Activated naive CD8-positive, alpha-beta T cell (primary cell): Measurements from ENCODE around the gene KANSL3.
"Not testable (repeated sequence)": the region's sequence is repeated elsewhere in the genome, so short reads cannot be mapped to it uniquely, and the experiment has no call there.

ENCODE experiments used
- H3K27ac Mint-ChIP-seq: one replicate; pipeline ENCODE4 v1.8.0; 2021; ENCODE audit warnings: mixed read lengths
- H3K27me3 Mint-ChIP-seq: one replicate; pipeline ENCODE4 v1.8.0; 2021; ENCODE audit warnings: mixed read lengths
- H3K36me3 Mint-ChIP-seq: one replicate; pipeline ENCODE4 v1.8.0; 2021; ENCODE audit warnings: mixed read lengths
- H3K4me1 Mint-ChIP-seq: one replicate; pipeline ENCODE4 v1.8.0; 2021; ENCODE audit warnings: low read depth, mixed read lengths
- H3K4me3 Mint-ChIP-seq: one replicate; pipeline ENCODE4 v1.8.0; 2021; ENCODE audit warnings: mild to moderate bottlenecking, mixed read lengths
- H3K9me3 Mint-ChIP-seq: one replicate; pipeline ENCODE4 v1.8.0; 2021; ENCODE audit warnings: low read depth, mixed read lengths

The KANSL3 gene

DNA sequence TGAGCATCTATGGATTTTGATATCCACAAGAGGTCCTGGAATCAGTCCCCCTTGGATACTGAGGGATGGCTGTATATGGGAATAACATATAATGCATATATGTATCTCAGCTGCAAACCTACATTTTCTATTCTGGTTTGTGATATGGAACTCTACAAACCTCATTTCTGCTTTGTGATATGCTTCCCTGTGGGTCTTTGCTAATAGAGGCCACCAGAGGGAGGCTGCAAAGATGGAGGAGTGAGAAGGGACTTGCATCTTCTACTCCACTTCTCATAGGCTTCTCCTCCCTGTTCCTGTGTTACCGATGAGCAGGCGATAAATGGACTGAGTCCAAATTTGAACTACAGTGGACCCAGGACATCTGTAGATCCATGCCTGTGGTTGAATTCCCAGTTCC, 63.7 kb downstream of the KANSL3 start:
- Mint-ChIP-seq H3K4me3 (no peak overlapping the region), H3K27ac (no peak overlapping the region), H3K4me1 (no peaks in the 10 kb centered on the region)

DNA sequence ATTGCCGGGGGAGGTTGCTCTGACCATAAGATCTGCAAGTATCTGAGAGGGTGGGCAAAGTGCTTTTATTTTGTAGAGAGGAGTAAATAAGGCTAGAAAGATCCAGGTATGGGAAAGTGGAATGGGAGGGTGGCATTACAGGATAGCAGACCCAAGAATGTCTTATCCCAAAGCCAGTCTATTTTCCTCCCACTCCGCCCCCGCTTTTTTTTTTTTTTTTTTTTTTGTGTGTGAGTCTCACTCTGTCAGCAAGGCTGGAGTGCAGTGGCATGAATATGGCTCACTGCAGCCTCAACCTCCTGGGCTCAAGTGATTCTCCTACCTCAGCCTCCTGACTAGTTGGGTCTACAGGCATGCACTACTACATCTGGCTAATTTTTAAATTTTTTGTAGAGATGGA, 70.0 kb downstream of the KANSL3 start:
- Mint-ChIP-seq H3K27ac (no peak overlapping the region), H3K9me3 (no peaks in the 10 kb centered on the region), H3K4me3 (no peak overlapping the region), H3K36me3 (peaks cover 3% of the 10 kb centered on the region), H3K27me3 (no peaks in the 10 kb centered on the region), H3K4me1 (no peaks in the 10 kb centered on the region)

More for the DNA sequence above, 63.7 kb downstream of the KANSL3 start:
- Mint-ChIP-seq H3K27me3 (no peaks in the 10 kb centered on the region), H3K36me3 (peaks cover 3% of the 10 kb centered on the region), H3K9me3 (no peaks in the 10 kb centered on the region)

DNA sequence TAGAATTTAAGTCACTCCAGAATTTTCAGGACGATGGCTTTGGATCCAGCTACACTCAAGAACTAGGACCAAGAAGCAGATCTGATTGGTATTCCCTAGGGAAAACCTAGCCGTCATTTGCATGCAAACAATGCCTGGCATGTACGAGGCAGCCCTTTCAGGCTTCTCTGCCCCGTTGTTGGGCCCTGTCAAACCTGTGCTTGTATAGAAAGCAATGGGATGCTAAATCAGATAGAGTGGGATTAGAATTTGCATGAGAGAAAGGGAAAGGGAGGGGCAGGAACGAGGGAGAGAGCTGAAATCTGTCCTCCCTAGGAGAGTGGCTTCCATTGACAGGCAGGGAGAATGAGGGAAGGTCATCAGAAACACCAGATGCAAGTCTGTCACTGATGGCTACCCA, 73.0 kb downstream of the KANSL3 start:
- Mint-ChIP-seq H3K4me3 (no peak overlapping the region), H3K9me3 (peaks cover 3% of the 10 kb centered on the region), H3K4me1 (no peaks in the 10 kb centered on the region), H3K27ac (no peak overlapping the region), H3K27me3 (no peaks in the 10 kb centered on the region), H3K36me3 (no peaks in the 10 kb centered on the region)

DNA sequence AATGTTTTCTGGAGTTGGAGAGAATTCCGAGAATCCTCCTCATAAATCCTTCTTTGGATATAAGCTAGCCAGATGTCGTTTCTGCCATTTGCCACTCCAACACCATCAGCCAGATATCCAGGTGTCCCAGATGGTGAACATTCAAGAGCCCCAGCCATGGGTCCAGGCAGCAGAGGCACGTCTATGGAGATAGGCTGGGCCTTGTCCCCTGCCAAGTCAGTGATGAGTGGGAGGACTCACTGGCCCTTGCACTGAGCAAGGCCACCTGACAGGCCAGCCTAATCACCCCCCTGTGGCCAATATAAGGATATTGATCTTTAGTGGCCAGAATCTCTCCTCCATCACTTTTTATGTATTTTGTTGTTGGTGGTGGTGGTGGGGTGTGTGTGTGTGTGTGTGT, 73.5 kb downstream of the KANSL3 start:
- Mint-ChIP-seq H3K4me3 (no peak overlapping the region), H3K27me3 (no peaks in the 10 kb centered on the region), H3K4me1 (no peaks in the 10 kb centered on the region), H3K36me3 (no peaks in the 10 kb centered on the region), H3K27ac (no peak overlapping the region), H3K9me3 (peaks cover 3% of the 10 kb centered on the region)

DNA sequence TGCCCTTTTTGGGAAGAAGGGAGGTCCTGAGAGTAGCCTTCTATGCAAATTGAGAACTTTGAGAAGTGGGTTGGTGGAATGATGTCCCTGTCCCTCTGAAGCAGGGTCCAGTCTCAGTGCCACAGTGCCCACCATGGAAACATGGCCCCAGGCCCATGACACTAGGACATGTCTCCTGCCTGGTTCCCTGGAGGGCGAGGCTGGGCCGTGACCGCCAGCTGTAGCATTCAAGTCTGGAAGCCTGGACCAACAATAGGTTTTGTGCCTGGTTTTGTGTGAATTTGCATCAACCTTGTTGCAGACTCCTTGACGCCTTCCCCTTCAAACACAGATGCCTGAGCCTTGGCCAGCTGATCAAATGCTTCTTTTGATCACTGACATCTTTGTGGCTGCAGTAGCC, 74.1 kb downstream of the KANSL3 start:
- H3K9me3 Mint-ChIP-seq = peaks cover 3% of the 10 kb centered on the region
- H3K4me1 Mint-ChIP-seq = no peaks in the 10 kb centered on the region
- H3K4me3 Mint-ChIP-seq = no peak overlapping the region
- H3K27me3 Mint-ChIP-seq = no peaks in the 10 kb centered on the region
- H3K27ac Mint-ChIP-seq = no peak overlapping the region
- peaks cover 3% of the 10 kb centered on the region for H3K36me3 Mint-ChIP-seq

DNA sequence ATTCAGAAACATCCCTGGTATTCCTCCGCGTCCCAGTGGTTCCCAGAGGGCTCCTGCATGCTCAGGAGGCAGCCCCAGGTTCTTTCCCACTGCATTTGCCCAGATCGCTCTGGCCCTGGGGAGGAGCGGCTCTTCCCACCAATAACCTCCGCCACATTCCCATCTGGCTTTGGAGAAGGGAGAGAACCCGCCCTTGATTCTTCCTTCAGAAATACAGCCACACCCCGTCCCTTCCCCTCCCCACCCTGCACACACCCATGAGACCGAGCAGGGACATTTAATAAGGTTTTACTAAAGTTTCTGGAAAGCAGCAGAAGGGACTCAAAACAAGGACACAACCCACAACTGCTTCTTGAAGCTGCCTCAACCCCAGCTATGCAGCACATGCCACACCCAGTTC, 79.6 kb downstream of the KANSL3 start:
- Mint-ChIP-seq H3K36me3 (peaks cover 4% of the 10 kb centered on the region), H3K9me3 (peaks cover 3% of the 10 kb centered on the region), H3K4me3 (no peak overlapping the region), H3K27ac (no peak overlapping the region), H3K4me1 (peaks cover 16% of the 10 kb centered on the region), H3K27me3 (no peaks in the 10 kb centered on the region)

DNA sequence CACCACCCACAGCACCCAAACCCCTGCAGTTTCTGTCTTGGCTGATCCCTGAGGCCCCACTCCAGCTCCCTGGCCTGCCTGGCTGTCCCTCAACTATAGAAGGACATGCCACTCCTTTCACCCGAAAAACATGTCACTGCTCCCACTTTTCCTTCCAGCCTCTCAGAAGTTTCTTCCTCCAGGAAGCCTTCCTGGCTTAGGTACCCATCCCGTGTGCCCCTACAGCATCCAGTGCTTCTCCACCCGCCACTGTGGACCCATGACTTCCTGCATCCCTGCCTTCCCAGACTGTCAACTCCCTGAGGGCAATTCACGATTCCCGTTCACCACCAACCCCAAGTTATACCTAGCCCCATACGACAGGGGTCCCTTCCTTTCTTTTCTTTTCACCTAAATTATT, 80.1 kb downstream of the KANSL3 start:
- H3K9me3 Mint-ChIP-seq = peaks cover 3% of the 10 kb centered on the region
- no peak overlapping the region for H3K4me3 Mint-ChIP-seq
- peaks cover 19% of the 10 kb centered on the region for H3K4me1 Mint-ChIP-seq
- peaks cover 4% of the 10 kb centered on the region for H3K36me3 Mint-ChIP-seq
- no peaks in the 10 kb centered on the region for H3K27me3 Mint-ChIP-seq
- H3K27ac Mint-ChIP-seq = no peak overlapping the region

DNA sequence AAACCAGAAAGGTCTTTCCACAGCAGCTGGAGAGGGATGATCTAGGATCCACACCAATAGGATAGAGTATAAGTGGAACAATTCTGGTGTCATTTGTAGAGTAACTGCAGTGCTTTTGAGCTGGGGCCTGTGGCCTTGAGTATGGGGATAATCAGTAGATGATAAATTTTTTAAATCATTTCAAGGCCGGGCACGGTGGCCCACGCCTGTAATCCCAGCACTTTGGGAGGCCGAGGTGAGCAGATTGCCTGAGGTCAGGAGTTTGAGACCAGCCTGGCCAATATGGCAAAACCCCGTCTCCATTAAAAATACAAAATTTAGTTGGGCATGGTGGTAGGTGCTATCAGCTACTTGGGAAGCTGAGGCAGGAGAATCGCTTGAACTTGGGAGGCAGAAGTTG, 80.7 kb downstream of the KANSL3 start:
- not testable (repeated sequence) for H3K27me3 Mint-ChIP-seq, H3K4me3 Mint-ChIP-seq, H3K9me3 Mint-ChIP-seq, H3K36me3 Mint-ChIP-seq
- Mint-ChIP-seq H3K27ac (peak overlapping the region; percentile 38), H3K4me1 (peaks cover 21% of the 10 kb centered on the region)

DNA sequence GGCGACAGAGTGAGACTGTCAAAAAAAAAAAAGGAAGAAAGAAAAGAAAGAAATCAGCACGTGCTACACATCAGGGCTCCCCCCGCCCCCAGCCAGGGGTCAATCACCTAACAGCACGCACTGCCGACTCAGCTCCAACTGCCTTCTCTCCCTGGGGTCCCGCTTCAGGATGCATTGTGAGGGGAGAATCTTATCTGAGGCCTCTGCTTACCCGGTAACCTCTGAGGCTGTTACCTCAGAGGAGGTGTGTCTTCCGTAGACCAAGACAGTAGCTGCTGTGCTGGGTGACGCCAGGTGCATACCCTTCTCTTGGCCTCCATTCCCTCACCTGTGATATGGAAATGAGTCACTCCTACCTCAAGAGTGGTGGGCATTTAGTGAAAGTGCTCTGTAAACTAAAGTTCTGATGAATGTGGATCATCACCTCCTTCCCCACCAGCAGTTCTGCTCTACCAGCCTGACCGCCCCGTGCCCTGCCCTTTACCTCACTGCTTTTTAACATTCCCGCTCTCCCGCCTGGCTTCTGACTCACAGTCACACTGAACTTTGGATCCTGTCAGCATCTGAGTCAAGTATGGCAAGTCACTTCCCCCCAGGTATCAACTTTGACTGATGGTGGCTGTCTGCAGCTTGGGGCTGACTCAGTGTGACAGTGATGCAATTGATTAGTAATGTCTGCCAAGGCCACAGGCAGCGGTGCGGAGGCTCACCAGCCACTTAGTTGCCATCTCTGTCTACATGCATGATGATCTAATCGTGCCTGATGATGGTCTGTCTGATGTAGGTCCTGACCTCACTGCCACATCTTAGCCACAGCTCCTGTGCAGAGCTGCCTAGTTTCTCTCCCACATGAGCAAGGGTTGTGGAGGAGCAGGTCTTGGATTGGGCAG, 81.4 kb downstream of the KANSL3 start:
- Mint-ChIP-seq H3K36me3 (peaks cover 4% of the 10 kb centered on the region), H3K27me3 (no peaks in the 10 kb centered on the region), H3K4me1 (peaks cover 21% of the 10 kb centered on the region), H3K4me3 (no peak overlapping the region), H3K9me3 (no peaks in the 10 kb centered on the region), H3K27ac (peak overlapping the region; percentile 38)

DNA sequence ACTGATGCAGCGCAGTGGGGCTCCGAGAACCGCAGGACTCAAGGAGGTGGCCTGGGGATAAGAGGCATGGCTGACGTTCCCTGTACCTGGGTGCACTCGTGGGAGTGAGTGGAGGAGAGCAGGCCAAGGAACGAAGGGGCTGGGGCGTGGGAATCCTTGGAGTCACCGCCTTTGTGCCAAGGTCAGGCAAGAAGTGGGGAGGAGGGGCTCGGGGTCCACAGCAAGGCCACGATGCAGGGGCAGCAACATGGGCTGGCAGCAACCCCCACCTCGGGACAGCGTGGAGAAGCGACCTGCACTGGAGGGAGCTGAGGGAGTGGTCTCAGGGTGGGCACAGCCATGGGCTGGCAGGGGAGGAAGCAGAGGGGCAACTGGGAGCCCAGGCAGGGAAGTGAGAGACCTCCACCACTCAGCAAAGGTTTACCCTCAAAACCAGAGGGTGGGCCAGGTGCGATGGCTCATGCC, 82.9 kb downstream of the KANSL3 start:
- no peaks in the 10 kb centered on the region for H3K27me3 Mint-ChIP-seq
- no peak overlapping the region for H3K4me3 Mint-ChIP-seq
- no peaks in the 10 kb centered on the region for H3K9me3 Mint-ChIP-seq
- H3K27ac Mint-ChIP-seq = no peak overlapping the region
- peaks cover 21% of the 10 kb centered on the region for H3K4me1 Mint-ChIP-seq
- peaks cover 4% of the 10 kb centered on the region for H3K36me3 Mint-ChIP-seq

DNA sequence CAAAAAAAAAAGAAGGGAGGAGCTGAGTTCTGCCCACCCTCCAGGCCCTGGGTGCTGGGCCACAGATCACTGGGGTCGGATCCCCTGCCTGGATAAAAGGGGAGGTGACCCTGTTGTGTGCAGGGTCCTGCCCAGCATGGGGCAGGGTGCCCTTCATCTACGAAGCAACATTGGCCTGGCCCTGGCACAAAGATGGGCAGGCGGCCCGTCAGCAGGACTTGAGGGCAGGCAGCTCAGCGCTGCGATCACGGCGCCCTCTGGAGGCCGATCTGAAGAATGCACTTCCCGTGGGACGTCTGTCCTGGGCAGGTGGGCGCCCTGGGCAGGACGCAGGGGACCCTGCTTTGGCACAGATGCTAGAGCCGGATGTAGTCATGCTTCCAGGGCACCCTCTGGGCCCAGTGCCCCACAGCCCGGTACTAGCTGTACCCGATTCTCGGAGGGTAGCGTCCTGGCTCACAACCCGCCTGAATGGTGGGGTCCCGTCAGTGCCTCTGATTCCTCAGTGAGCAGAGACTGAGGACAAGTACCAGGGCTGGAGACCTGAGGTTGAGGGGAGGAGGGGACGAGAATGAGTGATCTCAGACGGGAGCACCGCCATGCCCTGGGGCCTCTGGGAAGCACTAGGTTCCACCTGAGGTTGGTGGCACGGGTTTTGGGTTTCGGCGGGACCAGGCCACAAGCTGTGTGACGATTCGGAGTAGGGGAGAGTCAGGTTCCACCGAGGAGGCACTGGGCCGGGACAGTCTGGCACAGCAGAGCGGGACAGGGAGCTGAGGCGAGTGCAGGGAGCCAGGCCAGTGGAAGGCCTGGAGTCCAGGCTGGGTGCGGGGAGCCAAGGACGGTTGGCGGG, 83.6 kb downstream of the KANSL3 start:
- H3K4me3 Mint-ChIP-seq = no peak overlapping the region
- H3K4me1 Mint-ChIP-seq = peaks cover 21% of the 10 kb centered on the region
- H3K9me3 Mint-ChIP-seq = no peaks in the 10 kb centered on the region
- no peak overlapping the region for H3K27ac Mint-ChIP-seq
- H3K36me3 Mint-ChIP-seq = peaks cover 4% of the 10 kb centered on the region
- H3K27me3 Mint-ChIP-seq = no peaks in the 10 kb centered on the region

DNA sequence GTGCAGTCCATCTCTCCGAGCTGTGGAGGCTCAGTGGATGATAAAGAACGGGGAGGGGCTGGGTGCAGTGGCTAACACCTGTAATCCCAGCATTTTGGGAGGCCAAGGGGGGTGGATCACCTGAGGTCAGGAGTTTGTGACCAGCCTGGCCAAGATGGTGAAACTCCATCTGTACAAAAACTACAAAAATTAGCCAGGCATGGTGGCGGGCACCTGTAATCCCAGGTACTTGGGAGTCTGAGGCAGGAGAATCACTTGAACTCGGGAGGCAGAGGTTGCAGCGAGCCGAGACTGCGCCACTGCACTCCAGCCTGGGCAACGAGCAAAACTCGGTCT, 84.2 kb downstream of the KANSL3 start:
- not testable (repeated sequence) for H3K27ac Mint-ChIP-seq, H3K36me3 Mint-ChIP-seq, H3K9me3 Mint-ChIP-seq, H3K4me3 Mint-ChIP-seq, H3K27me3 Mint-ChIP-seq
- H3K4me1 Mint-ChIP-seq = peaks cover 21% of the 10 kb centered on the region

DNA sequence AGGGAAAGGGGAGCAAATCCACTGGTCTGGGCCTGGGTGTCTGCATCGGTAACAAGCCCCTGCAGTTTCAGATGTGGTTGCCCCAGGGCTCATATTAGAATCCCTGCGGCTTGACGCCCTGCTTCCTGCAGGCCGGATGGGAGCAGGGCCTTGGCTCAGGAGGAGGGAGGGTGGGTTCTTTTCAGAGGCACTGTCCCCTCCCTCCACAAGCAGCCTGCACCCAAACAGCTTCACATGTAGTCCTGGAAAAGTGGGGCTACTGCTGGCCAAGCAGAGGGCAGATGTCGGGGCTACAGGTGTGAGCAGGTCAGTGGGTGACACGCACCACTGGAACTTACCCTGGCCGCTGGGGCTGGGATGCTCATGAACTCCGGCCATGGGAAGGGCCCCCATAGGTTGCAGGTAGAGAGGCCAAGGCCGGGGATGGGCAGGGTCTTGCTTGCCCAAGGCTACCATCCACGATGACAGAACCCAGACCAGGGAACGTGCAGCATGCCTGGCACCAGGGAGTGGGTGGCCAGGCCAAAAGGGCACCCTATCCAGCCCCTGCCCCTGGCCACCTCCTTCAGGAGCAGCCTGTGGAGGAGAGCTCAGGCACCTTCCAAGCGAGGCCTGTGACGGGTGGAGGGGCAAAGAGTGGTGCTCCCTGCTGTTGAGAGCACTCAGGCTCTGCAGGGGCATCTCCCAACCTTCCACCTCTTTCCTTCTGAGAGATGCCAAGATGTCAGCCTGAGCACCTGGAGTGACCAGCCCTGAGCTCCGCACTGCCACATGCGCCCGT, 84.7 kb downstream of the KANSL3 start:
- Mint-ChIP-seq H3K36me3 (no peaks in the 10 kb centered on the region), H3K9me3 (no peaks in the 10 kb centered on the region), H3K4me3 (no peak overlapping the region)

DNA sequence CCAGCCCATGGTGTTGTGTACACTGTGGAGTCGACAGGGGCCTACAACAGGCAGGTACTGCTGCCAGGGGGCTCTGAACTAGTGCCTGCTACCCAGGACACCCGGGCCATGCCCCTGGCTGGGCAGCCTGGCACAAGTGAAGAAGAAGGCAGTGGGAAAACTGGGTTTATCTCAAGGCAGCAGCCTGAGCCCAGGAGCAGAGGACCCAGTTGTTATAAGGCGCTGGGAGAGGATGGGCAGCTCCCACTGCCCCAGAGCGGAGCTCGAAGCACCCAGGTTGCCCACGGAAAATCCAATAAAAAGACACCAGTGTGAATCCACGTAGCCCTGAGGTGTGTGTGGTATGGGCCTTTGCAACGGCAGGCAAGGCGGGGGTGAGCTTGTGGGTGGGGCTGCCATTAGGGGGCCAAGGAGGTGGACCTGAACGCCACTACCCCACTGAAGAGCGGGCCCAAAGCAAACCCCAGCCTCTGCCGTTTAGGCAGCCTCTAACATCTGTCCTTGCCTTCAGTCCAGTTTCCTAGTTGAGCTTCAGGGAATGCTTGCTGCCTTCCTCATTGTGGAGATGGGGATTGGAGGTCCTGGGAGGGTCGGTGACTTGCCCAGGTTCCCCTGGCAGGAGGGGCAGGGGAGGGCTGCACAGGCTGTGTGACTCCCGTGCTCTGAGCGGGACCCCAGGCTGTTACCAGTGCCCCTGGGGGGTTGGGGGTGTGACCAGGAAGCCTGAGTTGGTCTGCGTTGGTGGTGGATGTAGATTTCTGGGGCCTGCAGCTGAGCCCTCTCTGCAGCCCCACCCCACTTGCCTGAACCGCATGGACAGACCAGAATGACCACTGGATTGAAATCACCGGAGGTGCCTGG, 85.6 kb downstream of the KANSL3 start:
- Mint-ChIP-seq H3K36me3 (no peaks in the 10 kb centered on the region), H3K4me3 (no peak overlapping the region), H3K27ac (no peak overlapping the region), H3K27me3 (no peaks in the 10 kb centered on the region), H3K4me1 (peaks cover 22% of the 10 kb centered on the region), H3K9me3 (no peaks in the 10 kb centered on the region)

More for the DNA sequence above, 84.7 kb downstream of the KANSL3 start:
- H3K4me1 Mint-ChIP-seq = peaks cover 21% of the 10 kb centered on the region
- no peaks in the 10 kb centered on the region for H3K27me3 Mint-ChIP-seq
- H3K27ac Mint-ChIP-seq = no peak overlapping the region
